Skin of body (tissue), 3 donors: ENCODE measurements around the gene PHTF2. TPM values are rescaled to one million over a fixed set of nuclear protein-coding genes. Genes with fewer than 3 reads are reported as not detected.
"Not testable (repeated sequence)": the region's sequence is repeated elsewhere in the genome, so short reads cannot be mapped to it uniquely, and the experiment has no call there.

ENCODE experiments used
- DNase-seq: peaks from one replicate; lab custom pipeline; 2025; lab: John Stamatoyannopoulos, UW
- small RNA-seq: library from RNA; depleted of rRNA; stranded (forward); fragments of <200 nt; gene quantifications from one replicate; pipeline ENCODE3, GENCODE V24; 2014; ENCODE audit warnings: low replicate concordance
- total RNA-seq: library from RNA; depleted of rRNA; stranded (reverse); fragments of >200 nt; gene quantifications from one replicate; pipeline ENCODE4 v1.2.3, GENCODE V29; 2014

PHTF2 gene
- total RNA-seq, 1 donor from 2014 or later = 27.6 TPM

DNA sequence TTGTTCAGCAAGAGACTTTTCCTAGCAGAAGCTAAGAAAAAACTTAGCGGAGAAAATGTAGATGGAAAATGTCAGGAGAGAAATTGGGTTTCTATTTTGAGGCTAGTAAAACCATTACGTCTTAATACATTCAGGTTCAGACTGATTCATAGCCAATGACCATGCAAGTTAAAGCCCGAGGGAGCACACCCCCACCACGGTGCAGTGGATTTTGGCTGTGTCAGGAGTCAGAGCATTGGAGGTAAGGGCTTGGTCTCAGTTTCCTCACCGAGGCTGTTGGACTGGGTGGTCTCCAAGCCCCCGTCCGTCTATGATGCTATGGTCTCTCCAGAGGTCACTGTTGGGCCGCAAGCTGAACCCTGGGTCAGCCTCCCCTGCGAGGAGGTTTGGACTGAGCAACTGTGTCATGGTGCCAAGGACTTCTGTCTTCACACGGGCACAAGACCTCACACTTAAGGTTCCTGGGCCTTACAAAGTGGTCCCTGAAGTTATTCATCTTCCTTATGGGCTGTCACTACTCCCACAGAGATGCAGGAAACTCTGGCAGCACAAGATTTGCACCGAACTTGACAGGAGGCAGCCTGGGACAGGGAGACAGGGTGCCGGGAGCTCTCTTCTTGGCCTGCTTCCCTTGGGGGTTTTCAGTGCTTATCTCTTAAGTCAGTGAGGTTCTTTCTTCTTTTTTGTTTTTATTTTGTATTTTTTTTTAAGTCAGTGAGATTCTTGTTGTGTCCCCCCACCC is 186.8 kb downstream of the PHTF2 start:
- DNase-seq = no peak

DNA sequence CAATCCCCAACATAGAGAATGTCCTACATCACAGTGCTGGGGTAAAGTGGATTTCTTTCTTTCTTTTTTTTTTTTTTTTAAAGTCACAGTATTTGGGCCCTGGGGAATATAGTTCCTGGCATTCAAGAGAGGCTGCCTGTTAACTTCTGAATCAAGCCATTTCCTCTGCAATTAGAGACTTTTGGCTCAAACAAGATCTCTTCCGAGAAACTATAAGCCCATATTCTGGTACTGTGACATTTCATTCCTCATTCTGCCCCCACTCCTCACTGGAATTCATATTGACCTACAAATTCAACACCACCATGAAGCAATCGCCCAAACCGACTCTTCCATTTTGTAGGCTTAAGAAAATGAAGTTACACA is 187.4 kb downstream of the PHTF2 start:
- no peak for DNase-seq

DNA sequence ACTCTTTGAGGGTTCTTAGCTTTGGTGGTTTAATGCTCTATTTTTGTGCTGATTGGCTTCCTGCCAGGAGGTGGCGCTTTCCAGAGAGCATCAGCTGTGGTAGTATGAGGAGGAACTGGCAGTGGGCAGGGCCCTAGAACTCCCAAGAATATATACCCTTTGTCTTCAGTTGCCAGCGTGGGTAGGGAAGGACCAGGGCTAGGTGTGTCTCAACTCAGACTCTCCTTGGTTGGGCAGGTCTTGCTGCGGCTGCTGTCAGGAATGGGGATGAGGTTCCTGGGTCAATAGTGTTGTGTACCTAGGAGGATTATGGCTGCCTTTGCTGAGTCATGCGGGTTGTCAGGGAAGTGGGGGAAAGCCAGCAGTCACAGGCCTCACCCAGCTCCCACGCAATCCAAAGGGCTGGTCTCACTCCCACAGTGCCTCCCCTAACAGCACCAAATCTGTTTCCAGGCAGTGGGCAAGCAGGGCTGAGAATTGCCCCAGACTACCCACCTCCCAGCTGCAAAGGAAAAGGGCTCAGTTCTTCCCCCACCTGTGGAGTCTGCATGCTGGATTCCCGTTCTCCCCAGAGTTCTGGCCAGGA is 191.5 kb downstream of the PHTF2 start:
- DNase-seq = no peak

DNA sequence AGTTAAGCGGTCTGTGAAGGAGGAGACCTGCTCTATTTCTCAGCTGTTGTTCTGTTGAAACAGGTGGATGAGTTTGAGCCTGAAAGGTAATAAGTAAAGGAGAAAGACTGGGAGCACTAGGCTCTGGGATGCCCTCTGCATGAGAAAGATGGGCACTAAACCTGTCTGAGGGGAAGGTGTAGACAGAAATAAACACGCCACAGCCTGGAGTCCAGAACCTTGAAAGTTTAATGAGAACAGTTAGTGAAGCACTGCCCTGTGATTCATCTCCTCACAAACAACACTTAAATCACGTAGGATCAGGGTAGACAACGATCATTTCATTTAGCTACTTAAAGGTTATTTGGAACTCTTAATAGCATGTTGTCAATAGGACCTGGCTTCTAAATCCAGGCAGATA is 193.1 kb downstream of the PHTF2 start:
- DNase-seq = no peak

DNA sequence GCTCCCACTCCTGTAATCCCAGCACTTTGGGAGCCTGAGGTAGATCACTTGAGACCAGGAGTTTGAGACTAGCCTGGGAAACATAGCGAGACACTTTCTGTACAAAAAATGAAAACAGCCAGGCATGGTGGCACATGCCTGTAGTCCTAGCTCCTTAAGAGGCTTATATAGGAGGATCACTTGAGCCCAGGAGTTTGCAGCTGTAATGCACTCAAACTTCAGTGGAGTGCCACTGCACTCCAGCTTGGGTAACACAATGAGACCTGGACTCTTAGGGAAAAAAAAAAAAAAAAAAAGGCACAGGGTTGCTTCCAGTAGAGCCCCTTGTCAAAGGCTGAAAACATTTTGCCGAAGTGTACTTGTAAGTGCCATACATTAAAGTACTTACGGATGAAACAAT is 195.3 kb downstream of the PHTF2 start:
- DNase-seq = no peak

DNA sequence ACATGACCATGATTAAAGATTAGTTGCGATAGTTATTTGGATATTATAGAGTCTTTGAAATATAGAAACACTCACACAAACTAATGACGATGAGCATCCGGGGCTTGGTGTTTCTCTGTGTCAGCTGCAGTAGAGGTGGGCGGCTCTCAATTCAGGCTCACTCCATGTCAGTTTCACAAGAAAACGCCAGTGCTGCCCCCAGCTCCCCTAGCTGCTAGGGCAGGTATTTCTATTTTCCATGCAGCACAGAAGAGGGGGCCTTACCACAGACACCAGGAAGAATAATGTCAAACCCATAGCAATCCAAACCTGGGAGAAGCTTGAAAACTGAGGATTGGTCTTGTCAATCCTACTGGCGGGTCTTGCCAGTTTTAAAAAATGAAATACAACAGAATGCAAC is 197.1 kb downstream of the PHTF2 start:
- no peak for DNase-seq

DNA sequence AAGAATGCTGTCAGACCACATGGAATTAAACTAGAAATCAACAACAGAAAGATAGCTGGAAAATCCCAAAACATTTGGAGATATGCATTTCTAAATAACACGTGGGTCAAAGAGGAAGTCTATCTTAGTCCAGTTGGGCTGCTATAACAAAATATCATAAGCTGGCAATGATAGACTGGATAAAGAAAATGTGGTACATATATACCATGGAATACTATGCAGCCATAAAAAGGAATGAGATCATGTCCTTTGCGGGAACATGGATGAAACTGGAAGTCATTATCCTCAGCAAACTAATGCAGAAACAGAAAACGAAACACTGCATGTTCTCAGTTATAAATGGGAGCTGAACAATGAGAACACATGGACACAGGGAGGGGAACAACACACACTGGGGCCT is 200.6 kb downstream of the PHTF2 start:
- not testable (repeated sequence) for DNase-seq

DNA sequence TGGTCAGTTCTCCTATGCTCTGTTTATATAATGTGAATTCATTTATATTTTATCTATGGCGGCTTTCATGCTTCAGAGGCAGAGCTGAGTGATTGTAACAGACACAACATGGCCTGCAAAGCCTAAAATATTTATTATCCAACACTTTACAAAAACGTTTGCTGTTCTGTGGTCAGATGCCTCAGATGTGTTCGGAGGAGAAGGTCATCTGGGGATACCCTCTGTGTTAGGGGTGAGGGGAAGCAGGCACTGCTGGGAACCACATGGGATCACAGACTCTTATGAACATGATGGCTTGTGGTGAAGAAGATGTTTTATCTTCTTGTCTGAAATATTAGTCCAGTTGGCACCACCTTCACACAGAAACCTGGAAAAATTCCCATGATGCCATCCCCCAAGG is 203.4 kb downstream of the PHTF2 start:
- no peak for DNase-seq

DNA sequence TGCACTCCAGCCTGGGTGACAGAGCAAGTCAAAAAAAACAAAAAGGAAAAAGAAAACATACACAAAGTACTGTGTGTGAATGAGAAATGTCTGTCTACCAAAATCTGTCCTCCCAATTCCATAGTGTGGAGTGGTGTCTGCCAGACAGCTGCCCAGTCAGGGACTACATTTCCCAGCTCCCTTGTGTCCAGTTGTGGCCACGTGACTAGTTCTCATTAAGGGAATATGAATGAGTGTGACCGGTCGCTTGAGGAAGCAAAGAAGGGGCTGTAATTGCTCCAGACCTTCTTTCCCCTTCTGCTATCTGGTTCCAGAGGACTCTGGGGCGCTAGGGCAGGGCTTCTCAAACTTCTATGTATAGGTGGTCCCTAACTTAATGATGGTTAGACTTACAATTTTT is 204.1 kb downstream of the PHTF2 start:
- no peak for DNase-seq

DNA sequence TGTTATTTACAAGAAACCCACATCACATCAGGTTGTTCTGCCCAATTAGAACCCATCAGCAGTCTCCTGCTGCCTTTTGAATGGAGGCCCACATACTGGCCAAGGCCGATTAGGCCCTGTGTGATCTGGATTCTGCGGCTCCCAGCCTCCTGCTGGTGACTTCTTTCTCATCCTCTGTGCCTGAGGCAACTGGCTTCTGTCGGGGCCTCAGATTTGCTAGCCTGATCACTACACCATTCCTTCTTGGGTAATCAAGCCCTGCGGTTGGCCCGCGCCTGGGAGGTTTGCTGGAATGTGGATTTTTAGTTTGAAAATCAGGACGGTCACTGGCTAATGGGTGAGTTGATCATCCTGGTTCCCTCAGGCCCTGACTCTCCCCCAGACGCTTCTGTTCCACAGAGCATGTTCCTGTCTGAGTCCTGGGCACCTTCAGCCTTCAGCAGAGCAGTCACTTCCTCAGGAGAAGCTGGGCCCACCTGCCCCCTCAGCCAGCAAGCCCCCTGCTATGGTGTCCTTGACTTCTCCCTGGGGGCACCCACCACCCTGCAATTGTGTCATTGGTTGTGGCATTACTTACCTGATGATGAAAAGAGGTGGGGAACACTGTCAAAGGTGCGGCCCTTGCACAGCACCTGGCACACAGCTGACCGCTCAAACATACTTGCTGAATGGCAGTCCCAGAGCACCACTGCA is 207.6 kb downstream of the PHTF2 start:
- DNase-seq = no peak

Small RNA genes within 50 kb of the gene (small RNA-seq; reads per million reads assigned to genes)
- gene RF00019 = not detected

Other genes with a start within 250 kb of the PHTF2 start
- gene RSBN1L, start 102.3 kb upstream of the PHTF2 start, total RNA-seq = 35.6 TPM
- gene TMEM60, start 339 bp upstream of the PHTF2 start, total RNA-seq = 11.0 TPM